HCT116 (cell line): Measurements from ENCODE around the gene RIMBP2.

ENCODE experiments used
- EZH2 ChIP-seq: fragments of 200-600 bp; sonication (generic); IDR thresholded peaks from 2 replicates; pipeline ENCODE4 v1.6.1; 2017; ENCODE audit warnings: antibody characterized with exemption, mixed run types
- EZH2phosphoT487 ChIP-seq: fragments of 200-600 bp; IDR thresholded peaks from 2 replicates; pipeline ENCODE4 v1.6.1; 2018; ENCODE audit warnings: antibody characterized with exemption, borderline replicate concordance
- POLR2A ChIP-seq: IDR thresholded peaks from 2 replicates; pipeline ENCODE4 v1.7.0; 2011; ENCODE audit warnings: borderline replicate concordance; ENCODE audit not compliant: insufficient read depth, insufficient read length; ENCODE audit errors: extremely low read depth
- POLR2AphosphoS5 ChIP-seq: IDR thresholded peaks from 2 replicates; pipeline ENCODE4 v1.6.1; 2011; ENCODE audit warnings: mild to moderate bottlenecking, low read depth, low read length, moderate library complexity
- RAD21 ChIP-seq: IDR thresholded peaks from 2 replicates; pipeline ENCODE4 v1.6.1; 2012; ENCODE audit warnings: low read depth, mild to moderate bottlenecking
- SIN3A ChIP-seq: IDR thresholded peaks from 2 replicates; pipeline ENCODE4 v1.6.1; 2012; ENCODE audit warnings: low read depth
- SP1 ChIP-seq: IDR thresholded peaks from 2 replicates; pipeline ENCODE4 v1.6.1; 2012; ENCODE audit warnings: low read depth
- YY1 ChIP-seq: IDR thresholded peaks from 2 replicates; pipeline ENCODE4 v1.6.1; 2011; ENCODE audit warnings: low read length, low read depth, moderate library complexity, mild to moderate bottlenecking; ENCODE audit not compliant: insufficient replicate concordance; ENCODE audit errors: extremely low read depth
- ZNF274 ChIP-seq: fragments of 200-500 bp; sonication (Bioruptor generic); IDR thresholded peaks from 2 replicates; pipeline ENCODE4 v1.6.1; 2014; ENCODE audit warnings: mild to moderate bottlenecking, low read depth, low read length, inconsistent platforms
- TF ChIP-seq, protein P1 (sequence below), 3 experiments: fragments of 200-600 bp in 1 of 3; sonication (generic) in 1 of 3; IDR thresholded peaks in 2 of 3; conservative IDR thresholded peaks in 1 of 3; 2 replicates each; pipeline ENCODE4 v1.5.1; 2012 to 2017; ENCODE audit warnings: low read depth in 2 of 3, low read length in 2 of 3, antibody characterized with exemption in 1 of 3, borderline replicate concordance in 1 of 3, control low read depth in 1 of 3, mild to moderate bottlenecking in 1 of 3, mixed read lengths in 1 of 3, mixed run types in 1 of 3, moderate library complexity in 1 of 3; ENCODE audit not compliant: insufficient read depth in 1 of 3
- TF ChIP-seq, protein P2 (sequence below): IDR thresholded peaks from 2 replicates; pipeline ENCODE4 v1.6.1; 2011; ENCODE audit warnings: mild to moderate bottlenecking, low read length, moderate library complexity; ENCODE audit not compliant: insufficient replicate concordance; ENCODE audit errors: extremely low read depth
- TF ChIP-seq, protein P3 (sequence below): IDR thresholded peaks from 2 replicates; pipeline ENCODE4 v1.6.1; 2012; ENCODE audit warnings: low read depth
- TF ChIP-seq, protein P4 (sequence below): IDR thresholded peaks from 2 replicates; pipeline ENCODE4 v1.6.1; 2012

DNA sequence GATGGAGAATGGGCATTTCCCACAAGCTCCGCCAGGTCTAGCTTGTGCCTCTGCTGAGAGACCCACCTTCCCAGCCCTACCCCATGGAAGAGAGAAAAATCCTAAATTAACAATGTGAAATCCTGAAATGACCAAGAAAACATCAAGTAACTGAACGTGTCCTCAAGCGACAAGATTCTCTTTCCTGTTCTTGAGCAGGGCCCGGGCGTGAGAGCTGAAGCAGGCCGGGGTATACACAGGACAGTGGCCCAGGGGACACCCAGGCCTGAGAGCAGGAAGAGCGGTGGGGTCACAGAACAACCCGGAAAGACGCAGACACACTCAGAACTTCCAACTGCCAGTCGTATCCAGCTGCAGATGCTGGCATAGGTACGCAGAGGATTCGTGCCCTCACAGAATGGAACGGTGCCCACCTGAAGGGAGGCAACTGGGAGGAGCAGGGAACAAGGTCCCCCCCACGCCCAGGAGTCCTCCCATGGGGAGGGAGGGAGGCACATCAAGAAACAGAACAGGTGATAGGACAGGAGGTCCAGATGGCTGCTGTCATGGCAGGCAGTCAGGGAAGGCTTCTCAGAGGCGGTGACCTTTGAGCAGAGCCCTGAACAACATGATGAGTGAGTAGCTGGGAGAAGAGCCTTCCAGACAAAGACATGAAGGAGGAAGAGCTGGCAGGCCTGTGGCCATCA, 9.1 kb downstream of the RIMBP2 start:
- TF ChIP-seq RAD21 (no peak), POLR2AphosphoS5 (no peak), POLR2A (no peak), SP1 (no peak), EZH2phosphoT487 (no peak), ZNF274 (no peak), EZH2 (no peak), YY1 (no peak), SIN3A (no peak)
- TF ChIP-seq, protein P1, sequence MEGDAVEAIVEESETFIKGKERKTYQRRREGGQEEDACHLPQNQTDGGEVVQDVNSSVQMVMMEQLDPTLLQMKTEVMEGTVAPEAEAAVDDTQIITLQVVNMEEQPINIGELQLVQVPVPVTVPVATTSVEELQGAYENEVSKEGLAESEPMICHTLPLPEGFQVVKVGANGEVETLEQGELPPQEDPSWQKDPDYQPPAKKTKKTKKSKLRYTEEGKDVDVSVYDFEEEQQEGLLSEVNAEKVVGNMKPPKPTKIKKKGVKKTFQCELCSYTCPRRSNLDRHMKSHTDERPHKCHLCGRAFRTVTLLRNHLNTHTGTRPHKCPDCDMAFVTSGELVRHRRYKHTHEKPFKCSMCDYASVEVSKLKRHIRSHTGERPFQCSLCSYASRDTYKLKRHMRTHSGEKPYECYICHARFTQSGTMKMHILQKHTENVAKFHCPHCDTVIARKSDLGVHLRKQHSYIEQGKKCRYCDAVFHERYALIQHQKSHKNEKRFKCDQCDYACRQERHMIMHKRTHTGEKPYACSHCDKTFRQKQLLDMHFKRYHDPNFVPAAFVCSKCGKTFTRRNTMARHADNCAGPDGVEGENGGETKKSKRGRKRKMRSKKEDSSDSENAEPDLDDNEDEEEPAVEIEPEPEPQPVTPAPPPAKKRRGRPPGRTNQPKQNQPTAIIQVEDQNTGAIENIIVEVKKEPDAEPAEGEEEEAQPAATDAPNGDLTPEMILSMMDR (IDR thresholded peaks at IDR 0.05 in 2 of 3, conservative IDR thresholded peaks at IDR 0.05 in 1 of 3; ENCODE audit: borderline replicate concordance in 1 of 3, insufficient read depth in 1 of 3, low read depth in 2 of 3, low read length in 2 of 3) = no peak
- TF ChIP-seq, protein P2, sequence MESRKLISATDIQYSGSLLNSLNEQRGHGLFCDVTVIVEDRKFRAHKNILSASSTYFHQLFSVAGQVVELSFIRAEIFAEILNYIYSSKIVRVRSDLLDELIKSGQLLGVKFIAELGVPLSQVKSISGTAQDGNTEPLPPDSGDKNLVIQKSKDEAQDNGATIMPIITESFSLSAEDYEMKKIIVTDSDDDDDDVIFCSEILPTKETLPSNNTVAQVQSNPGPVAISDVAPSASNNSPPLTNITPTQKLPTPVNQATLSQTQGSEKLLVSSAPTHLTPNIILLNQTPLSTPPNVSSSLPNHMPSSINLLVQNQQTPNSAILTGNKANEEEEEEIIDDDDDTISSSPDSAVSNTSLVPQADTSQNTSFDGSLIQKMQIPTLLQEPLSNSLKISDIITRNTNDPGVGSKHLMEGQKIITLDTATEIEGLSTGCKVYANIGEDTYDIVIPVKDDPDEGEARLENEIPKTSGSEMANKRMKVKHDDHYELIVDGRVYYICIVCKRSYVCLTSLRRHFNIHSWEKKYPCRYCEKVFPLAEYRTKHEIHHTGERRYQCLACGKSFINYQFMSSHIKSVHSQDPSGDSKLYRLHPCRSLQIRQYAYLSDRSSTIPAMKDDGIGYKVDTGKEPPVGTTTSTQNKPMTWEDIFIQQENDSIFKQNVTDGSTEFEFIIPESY = no peak
- TF ChIP-seq, protein P3, sequence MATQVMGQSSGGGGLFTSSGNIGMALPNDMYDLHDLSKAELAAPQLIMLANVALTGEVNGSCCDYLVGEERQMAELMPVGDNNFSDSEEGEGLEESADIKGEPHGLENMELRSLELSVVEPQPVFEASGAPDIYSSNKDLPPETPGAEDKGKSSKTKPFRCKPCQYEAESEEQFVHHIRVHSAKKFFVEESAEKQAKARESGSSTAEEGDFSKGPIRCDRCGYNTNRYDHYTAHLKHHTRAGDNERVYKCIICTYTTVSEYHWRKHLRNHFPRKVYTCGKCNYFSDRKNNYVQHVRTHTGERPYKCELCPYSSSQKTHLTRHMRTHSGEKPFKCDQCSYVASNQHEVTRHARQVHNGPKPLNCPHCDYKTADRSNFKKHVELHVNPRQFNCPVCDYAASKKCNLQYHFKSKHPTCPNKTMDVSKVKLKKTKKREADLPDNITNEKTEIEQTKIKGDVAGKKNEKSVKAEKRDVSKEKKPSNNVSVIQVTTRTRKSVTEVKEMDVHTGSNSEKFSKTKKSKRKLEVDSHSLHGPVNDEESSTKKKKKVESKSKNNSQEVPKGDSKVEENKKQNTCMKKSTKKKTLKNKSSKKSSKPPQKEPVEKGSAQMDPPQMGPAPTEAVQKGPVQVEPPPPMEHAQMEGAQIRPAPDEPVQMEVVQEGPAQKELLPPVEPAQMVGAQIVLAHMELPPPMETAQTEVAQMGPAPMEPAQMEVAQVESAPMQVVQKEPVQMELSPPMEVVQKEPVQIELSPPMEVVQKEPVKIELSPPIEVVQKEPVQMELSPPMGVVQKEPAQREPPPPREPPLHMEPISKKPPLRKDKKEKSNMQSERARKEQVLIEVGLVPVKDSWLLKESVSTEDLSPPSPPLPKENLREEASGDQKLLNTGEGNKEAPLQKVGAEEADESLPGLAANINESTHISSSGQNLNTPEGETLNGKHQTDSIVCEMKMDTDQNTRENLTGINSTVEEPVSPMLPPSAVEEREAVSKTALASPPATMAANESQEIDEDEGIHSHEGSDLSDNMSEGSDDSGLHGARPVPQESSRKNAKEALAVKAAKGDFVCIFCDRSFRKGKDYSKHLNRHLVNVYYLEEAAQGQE = no peak
- TF ChIP-seq, protein P4, sequence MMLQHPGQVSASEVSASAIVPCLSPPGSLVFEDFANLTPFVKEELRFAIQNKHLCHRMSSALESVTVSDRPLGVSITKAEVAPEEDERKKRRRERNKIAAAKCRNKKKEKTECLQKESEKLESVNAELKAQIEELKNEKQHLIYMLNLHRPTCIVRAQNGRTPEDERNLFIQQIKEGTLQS = no peak
